GM23338 (cell line): Measurements from ENCODE around the gene DOCK1.

ENCODE experiments used
- EZH2 ChIP-seq: fragments of 200-600 bp; sonication (generic); IDR thresholded peaks from one replicate; pipeline ENCODE4 v1.8.0; 2017; ENCODE audit warnings: antibody characterized with exemption, mild to moderate bottlenecking, low read depth; ENCODE audit not compliant: unreplicated experiment
- EZH2phosphoT487 ChIP-seq: fragments of 200-600 bp; sonication (generic); IDR thresholded peaks from one replicate; pipeline ENCODE4 v1.8.1; 2018; ENCODE audit warnings: antibody characterized with exemption; ENCODE audit not compliant: unreplicated experiment
- NANOG ChIP-seq: IDR thresholded peaks from 2 replicates; pipeline ENCODE4 v1.6.1; 2016; ENCODE audit warnings: antibody characterized with exemption, borderline replicate concordance
- POLR2AphosphoS5 ChIP-seq: IDR thresholded peaks from 2 replicates; pipeline ENCODE4 v1.6.1; 2016; ENCODE audit warnings: antibody characterized with exemption, low read depth
- TF ChIP-seq, protein P1 (sequence below), 2 experiments: fragments of 200-600 bp in 1 of 2; sonication (generic) in 1 of 2; conservative IDR thresholded peaks; 2 replicates each; pipeline versions ENCODE4 v1.5.1 to v1.6.1; 2016 to 2017; ENCODE audit warnings: antibody characterized with exemption in 2 of 2, low read depth in 2 of 2, mild to moderate bottlenecking in 2 of 2, moderate library complexity in 1 of 2
- TF ChIP-seq, protein P2 (sequence below): IDR thresholded peaks from 2 replicates; pipeline ENCODE4 v1.6.1; 2016; ENCODE audit warnings: antibody characterized with exemption

GRCh38 chr10:127347202-127347959, 442.2 kb downstream of the DOCK1 start:
- TF ChIP-seq, protein P1, sequence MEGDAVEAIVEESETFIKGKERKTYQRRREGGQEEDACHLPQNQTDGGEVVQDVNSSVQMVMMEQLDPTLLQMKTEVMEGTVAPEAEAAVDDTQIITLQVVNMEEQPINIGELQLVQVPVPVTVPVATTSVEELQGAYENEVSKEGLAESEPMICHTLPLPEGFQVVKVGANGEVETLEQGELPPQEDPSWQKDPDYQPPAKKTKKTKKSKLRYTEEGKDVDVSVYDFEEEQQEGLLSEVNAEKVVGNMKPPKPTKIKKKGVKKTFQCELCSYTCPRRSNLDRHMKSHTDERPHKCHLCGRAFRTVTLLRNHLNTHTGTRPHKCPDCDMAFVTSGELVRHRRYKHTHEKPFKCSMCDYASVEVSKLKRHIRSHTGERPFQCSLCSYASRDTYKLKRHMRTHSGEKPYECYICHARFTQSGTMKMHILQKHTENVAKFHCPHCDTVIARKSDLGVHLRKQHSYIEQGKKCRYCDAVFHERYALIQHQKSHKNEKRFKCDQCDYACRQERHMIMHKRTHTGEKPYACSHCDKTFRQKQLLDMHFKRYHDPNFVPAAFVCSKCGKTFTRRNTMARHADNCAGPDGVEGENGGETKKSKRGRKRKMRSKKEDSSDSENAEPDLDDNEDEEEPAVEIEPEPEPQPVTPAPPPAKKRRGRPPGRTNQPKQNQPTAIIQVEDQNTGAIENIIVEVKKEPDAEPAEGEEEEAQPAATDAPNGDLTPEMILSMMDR (conservative IDR thresholded peaks at IDR 0.05; ENCODE audit: low read depth in 2 of 2), result no peak; a peak in 2 of 4 replicates
- TF ChIP-seq EZH2, result no peak
- TF ChIP-seq NANOG, result no peak
- no peak for TF ChIP-seq EZH2phosphoT487
- no peak for TF ChIP-seq POLR2AphosphoS5
- TF ChIP-seq, protein P2, sequence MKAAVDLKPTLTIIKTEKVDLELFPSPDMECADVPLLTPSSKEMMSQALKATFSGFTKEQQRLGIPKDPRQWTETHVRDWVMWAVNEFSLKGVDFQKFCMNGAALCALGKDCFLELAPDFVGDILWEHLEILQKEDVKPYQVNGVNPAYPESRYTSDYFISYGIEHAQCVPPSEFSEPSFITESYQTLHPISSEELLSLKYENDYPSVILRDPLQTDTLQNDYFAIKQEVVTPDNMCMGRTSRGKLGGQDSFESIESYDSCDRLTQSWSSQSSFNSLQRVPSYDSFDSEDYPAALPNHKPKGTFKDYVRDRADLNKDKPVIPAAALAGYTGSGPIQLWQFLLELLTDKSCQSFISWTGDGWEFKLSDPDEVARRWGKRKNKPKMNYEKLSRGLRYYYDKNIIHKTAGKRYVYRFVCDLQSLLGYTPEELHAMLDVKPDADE, result no peak
